ENCODE data around the gene SEMA5A.

The SEMA5A gene

GRCh38 chr5:9037048-9037447 lies 508.8 kb downstream of the SEMA5A start (continued):
- no peak for TF ChIP-seq ZNF391 (tag by site-specific recombination; IDR thresholded peaks at IDR 0.05; ENCODE audit: borderline replicate concordance, low read depth)

GRCh38 chr5:9035346-9035745 lies 510.5 kb downstream of the SEMA5A start:
- POLR2A ChIA-PET: no interaction called here
- no peaks in the 10 kb centered on the region for H3K9me3 ChIP-seq (ENCODE audit: control insufficient read depth, insufficient read depth, low read depth, low read length)

GRCh38 chr5:9034649-9035048 lies 511.2 kb downstream of the SEMA5A start:
- no peak overlapping the region for H3K4me3 ChIP-seq (ENCODE audit: low read depth, low read length)
- H3K9me3 ChIP-seq (ENCODE audit: control insufficient read depth, insufficient read depth, low read depth, low read length): no peaks in the 10 kb centered on the region
- H3K4me1 ChIP-seq (ENCODE audit: control insufficient read depth, insufficient read depth, low read length): no peaks in the 10 kb centered on the region
- ChIA-PET CTCF (interaction anchor here (0.7 kb wide), 1 partner anchor 1635 kb away, joined by 3 read pairs; no protein-coding TSS in a partner anchor), POLR2A (no interaction called here)
- H3K36me3 ChIP-seq (ENCODE audit: control insufficient read depth in 2 of 2, insufficient read depth in 1 of 2, low read length in 2 of 2): no peaks in the 10 kb centered on the region
- H3K27ac ChIP-seq (ENCODE audit: extremely low read depth, low read depth, low read length): no peak overlapping the region
- TF ChIP-seq KLF17 (tag by site-specific recombination; IDR thresholded peaks at IDR 0.05): no peak
- no peak for TF ChIP-seq ZNF23 (tag by site-specific recombination; IDR thresholded peaks at IDR 0.05; ENCODE audit: borderline replicate concordance)
- TF ChIP-seq ZNF202 (tag by site-specific recombination; IDR thresholded peaks at IDR 0.05; ENCODE audit: borderline replicate concordance): no peak
- no peak for TF ChIP-seq GLI4 (tag by site-specific recombination; IDR thresholded peaks at IDR 0.05)

More at GRCh38 chr5:9035346-9035745, 510.5 kb downstream of the SEMA5A start:
- CTCF ChIA-PET: no interaction called here
- H3K27ac ChIP-seq (ENCODE audit: extremely low read depth, low read depth, low read length): no peak overlapping the region
- no peaks in the 10 kb centered on the region for H3K4me1 ChIP-seq (ENCODE audit: control insufficient read depth, insufficient read depth, low read length)
- no peaks in the 10 kb centered on the region for H3K36me3 ChIP-seq (ENCODE audit: control insufficient read depth in 2 of 2, insufficient read depth in 1 of 2, low read length in 2 of 2)
- TF ChIP-seq ZFP69B (tag by site-specific recombination; IDR thresholded peaks at IDR 0.05) (no peak), ZNF561 (tag by site-specific recombination; IDR thresholded peaks at IDR 0.05; ENCODE audit: borderline replicate concordance) (no peak), ZNF133 (tag by site-specific recombination; IDR thresholded peaks at IDR 0.05) (no peak), HOXD13 (CRISPR knock-in tag; IDR thresholded peaks at IDR 0.05; ENCODE audit: borderline replicate concordance) (no peak), ZEB2 (tag by site-specific recombination; IDR thresholded peaks at IDR 0.05) (no peak)
- H3K4me3 ChIP-seq (ENCODE audit: low read depth, low read length): no peak overlapping the region

- POLR2A ChIA-PET: no interaction called here
- H3K4me1 ChIP-seq (ENCODE audit: control insufficient read depth, insufficient read depth, low read length): no peaks in the 10 kb centered on the region
- CTCF ChIA-PET: no interaction called here
- H3K36me3 ChIP-seq (ENCODE audit: control insufficient read depth in 2 of 2, insufficient read depth in 1 of 2, low read length in 2 of 2): no peaks in the 10 kb centered on the region
- H3K9me3 ChIP-seq (ENCODE audit: control insufficient read depth, insufficient read depth, low read depth, low read length): no peaks in the 10 kb centered on the region
- H3K4me3 ChIP-seq (ENCODE audit: low read depth, low read length): no peak overlapping the region
- no peak overlapping the region for H3K27ac ChIP-seq (ENCODE audit: extremely low read depth, low read depth, low read length)
- no peak for TF ChIP-seq ZNF114 (tag by site-specific recombination; IDR thresholded peaks at IDR 0.05)
- no peak for TF ChIP-seq PRDM10 (tag by site-specific recombination; IDR thresholded peaks at IDR 0.05)
- TF ChIP-seq YY1 (tag by site-specific recombination; IDR thresholded peaks at IDR 0.05): no peak
- TF ChIP-seq ZNF558 (tag by site-specific recombination; IDR thresholded peaks at IDR 0.05): no peak
- no peak for TF ChIP-seq ZNF112 (tag by site-specific recombination; IDR thresholded peaks at IDR 0.05)
- TF ChIP-seq ZXDB (tag by site-specific recombination; IDR thresholded peaks at IDR 0.05): no peak
- no peak for TF ChIP-seq ZNF221 (tag by site-specific recombination; IDR thresholded peaks at IDR 0.05; ENCODE audit: borderline replicate concordance)
- TF ChIP-seq KLF16 (tag by site-specific recombination; IDR thresholded peaks at IDR 0.05): no peak
- no peak for TF ChIP-seq ZBTB6 (tag by site-specific recombination; IDR thresholded peaks at IDR 0.05)
- TF ChIP-seq SALL2 (tag by site-specific recombination; IDR thresholded peaks at IDR 0.05; ENCODE audit: borderline replicate concordance): no peak
- TF ChIP-seq ZNF274 (IDR thresholded peaks at IDR 0.05; ENCODE audit: low read length): no peak
- TF ChIP-seq ZNF274 (tag by site-specific recombination; IDR thresholded peaks at IDR 0.05; ENCODE audit: borderline replicate concordance): no peak
- TF ChIP-seq ZNF223 (tag by site-specific recombination; IDR thresholded peaks at IDR 0.05): no peak
- no peak for TF ChIP-seq ZNF692 (tag by site-specific recombination; IDR thresholded peaks at IDR 0.05)
- no peak for TF ChIP-seq ZNF121 (tag by site-specific recombination; IDR thresholded peaks at IDR 0.05)
- no peak for TF ChIP-seq ZNF544 (tag by site-specific recombination; IDR thresholded peaks at IDR 0.05)
Measured at GRCh38 chr5:9033524-9033923, 512.4 kb downstream of the SEMA5A start.
